ACC112 (cell line): ENCODE measurements around the gene GON7.
"Not testable (repeated sequence)": the region's sequence is repeated elsewhere in the genome, so short reads cannot be mapped to it uniquely, and the experiment has no call there.

Experiments
- H2AFZ ChIP-seq: fragments of 200-600 bp; sonication (generic); one replicate; pipeline ENCODE4 v1.6.0; 2017; ENCODE audit warnings: antibody characterized with exemption, low read length; ENCODE audit not compliant: unreplicated experiment
- H3K27ac ChIP-seq: fragments of 200-600 bp; sonication (generic); 2 replicates; pipeline ENCODE4 v1.5.1; 2014; ENCODE audit warnings: low read depth, mild to moderate bottlenecking, antibody characterized with exemption, low read length, moderate library complexity
- H3K27me3 ChIP-seq: fragments of 200-600 bp; sonication (generic); 2 replicates; pipeline ENCODE4 v1.6.1; 2014; ENCODE audit warnings: mild to moderate bottlenecking, antibody characterized with exemption, low read length, moderate library complexity, mixed read lengths; ENCODE audit not compliant: insufficient read depth
- H3K36me3 ChIP-seq: fragments of 200-600 bp; sonication (generic); 2 replicates; pipeline ENCODE4 v1.6.1; 2016; ENCODE audit warnings: mild to moderate bottlenecking, antibody characterized with exemption, low read length, moderate library complexity, mixed read lengths; ENCODE audit not compliant: insufficient read depth
- H3K4me1 ChIP-seq: fragments of 200-600 bp; sonication (generic); one replicate; pipeline ENCODE4 v1.6.1; 2016; ENCODE audit warnings: low read length, mixed read lengths; ENCODE audit not compliant: insufficient read depth, unreplicated experiment, control insufficient read depth
- H3K4me3 ChIP-seq: fragments of 200-600 bp; sonication (generic); 2 replicates; pipeline ENCODE4 v1.5.1; 2014; ENCODE audit warnings: mild to moderate bottlenecking, low read depth, low read length
- H3K79me2 ChIP-seq: fragments of 200-600 bp; sonication (generic); one replicate; pipeline ENCODE4 v1.6.0; 2016; ENCODE audit warnings: low read length; ENCODE audit not compliant: control insufficient read depth, unreplicated experiment, insufficient read depth

Gene GON7

GRCh38 chr14:93158349-93158748 lies 48.5 kb downstream of the GON7 start:
- H3K4me1 ChIP-seq, H3K27ac ChIP-seq, H2AFZ ChIP-seq, H3K79me2 ChIP-seq, H3K27me3 ChIP-seq, H3K4me3 ChIP-seq, H3K36me3 ChIP-seq: not testable (repeated sequence)

- H2AFZ ChIP-seq = no peak overlapping the region
Measured at GRCh38 chr14:93156693-93157369, 50.0 kb downstream of the GON7 start.

GRCh38 chr14:93155667-93156066 lies 51.2 kb downstream of the GON7 start:
- Histone ChIP-seq H3K27me3 (no peaks in the 10 kb centered on the region), H3K27ac (no peak overlapping the region), H2AFZ (no peak overlapping the region), H3K79me2 (no peaks in the 10 kb centered on the region), H3K36me3 (no peaks in the 10 kb centered on the region), H3K4me1 (peaks cover 7% of the 10 kb centered on the region), H3K4me3 (no peak overlapping the region)

More at GRCh38 chr14:93156693-93157369, 50.0 kb downstream of the GON7 start:
- Histone ChIP-seq H3K27ac (no peak overlapping the region), H3K4me3 (no peak overlapping the region), H3K27me3 (no peaks in the 10 kb centered on the region), H3K79me2 (no peaks in the 10 kb centered on the region), H3K36me3 (no peaks in the 10 kb centered on the region), H3K4me1 (no peaks in the 10 kb centered on the region)

- Histone ChIP-seq H3K4me1 (peaks cover 10% of the 10 kb centered on the region), H2AFZ (no peak overlapping the region), H3K36me3 (no peaks in the 10 kb centered on the region), H3K27me3 (no peaks in the 10 kb centered on the region), H3K4me3 (no peak overlapping the region), H3K79me2 (no peaks in the 10 kb centered on the region), H3K27ac (no peak overlapping the region)
Measured at GRCh38 chr14:93153121-93153520, 53.7 kb downstream of the GON7 start.
